HG02623 (cell line): Measurements from ENCODE around the gene PAOX.

Experiments
- ATAC-seq: cut with Tn5 transposase; IDR thresholded peaks from one replicate; pipeline ENCODE4 v1.9.1; 2021; ENCODE audit warnings: moderate library complexity; ENCODE audit not compliant: unreplicated experiment

PAOX gene

DNA sequence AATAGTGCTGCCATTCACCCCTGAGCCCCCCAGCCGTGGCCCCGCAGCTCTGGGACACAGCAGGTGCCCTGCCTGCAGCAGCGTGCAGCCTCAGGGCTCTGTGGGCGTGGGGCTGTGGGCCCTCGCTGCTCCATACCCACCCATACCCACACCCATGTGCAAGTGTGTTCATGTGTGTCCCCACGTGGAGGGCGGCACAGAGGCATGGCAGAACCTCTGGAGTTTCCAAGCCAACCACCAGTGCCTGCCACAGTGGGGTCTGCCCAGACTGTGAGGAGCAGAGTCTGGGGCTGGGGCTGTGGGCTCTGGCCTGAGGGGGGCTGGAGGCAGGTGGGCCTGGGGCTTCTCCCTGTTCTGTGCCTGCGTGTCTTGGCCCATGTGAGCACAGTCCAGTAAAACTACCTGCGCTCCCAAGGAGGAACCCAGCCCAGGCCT lies 29.5 kb upstream of the PAOX start:
- ATAC-seq, result no peak

DNA sequence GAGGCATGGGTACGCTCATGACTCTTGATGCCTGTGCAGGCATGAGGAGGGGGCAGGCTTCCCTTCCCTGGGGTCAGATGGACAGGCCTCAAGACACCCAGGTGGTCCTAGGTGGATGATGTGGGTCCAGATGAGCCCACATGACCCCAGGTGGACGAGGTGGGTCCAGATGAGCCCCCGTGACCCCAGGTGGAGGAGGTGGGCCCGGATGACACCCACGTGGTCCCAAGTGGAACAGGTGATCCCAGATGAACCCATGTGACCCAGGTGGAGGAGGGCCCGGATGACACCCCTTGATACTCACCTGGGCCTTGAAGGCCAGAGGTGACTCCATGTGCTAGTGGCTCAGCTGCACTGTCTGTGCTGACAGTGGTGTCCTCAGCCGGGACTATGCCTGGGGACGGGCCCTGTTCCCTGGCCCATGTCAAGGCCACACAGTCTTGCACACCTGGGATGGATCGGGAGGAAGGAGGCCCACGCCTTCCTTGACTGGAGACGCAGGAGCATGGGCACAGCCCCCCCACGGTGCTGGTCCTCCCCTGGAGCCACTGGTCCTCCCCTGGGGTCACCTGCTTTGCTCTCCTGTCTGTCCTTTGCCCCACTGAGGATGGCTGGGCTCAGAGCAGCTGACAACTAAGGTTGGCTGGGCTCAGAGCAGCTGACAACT lies 28.6 kb upstream of the PAOX start:
- no peak for ATAC-seq

DNA sequence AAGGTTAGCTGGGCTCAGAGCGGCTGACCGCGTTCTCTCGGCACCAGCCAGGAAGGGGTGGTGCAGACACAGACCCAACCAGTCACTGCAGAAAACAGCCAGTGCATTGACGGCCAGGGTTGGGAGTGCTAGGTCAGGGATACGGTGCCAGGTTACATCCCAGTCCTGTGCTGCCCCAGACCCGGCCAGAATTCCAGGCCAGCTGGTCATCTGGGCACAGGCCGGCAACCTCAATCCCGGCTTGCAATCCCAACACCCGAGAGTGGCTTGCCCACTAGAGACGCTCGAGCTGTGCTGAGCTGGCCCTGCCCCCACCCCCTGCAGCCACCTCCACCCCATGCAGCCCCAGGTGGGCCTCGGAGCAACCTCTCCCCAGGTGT lies 28.1 kb upstream of the PAOX start:
- no peak for ATAC-seq

DNA sequence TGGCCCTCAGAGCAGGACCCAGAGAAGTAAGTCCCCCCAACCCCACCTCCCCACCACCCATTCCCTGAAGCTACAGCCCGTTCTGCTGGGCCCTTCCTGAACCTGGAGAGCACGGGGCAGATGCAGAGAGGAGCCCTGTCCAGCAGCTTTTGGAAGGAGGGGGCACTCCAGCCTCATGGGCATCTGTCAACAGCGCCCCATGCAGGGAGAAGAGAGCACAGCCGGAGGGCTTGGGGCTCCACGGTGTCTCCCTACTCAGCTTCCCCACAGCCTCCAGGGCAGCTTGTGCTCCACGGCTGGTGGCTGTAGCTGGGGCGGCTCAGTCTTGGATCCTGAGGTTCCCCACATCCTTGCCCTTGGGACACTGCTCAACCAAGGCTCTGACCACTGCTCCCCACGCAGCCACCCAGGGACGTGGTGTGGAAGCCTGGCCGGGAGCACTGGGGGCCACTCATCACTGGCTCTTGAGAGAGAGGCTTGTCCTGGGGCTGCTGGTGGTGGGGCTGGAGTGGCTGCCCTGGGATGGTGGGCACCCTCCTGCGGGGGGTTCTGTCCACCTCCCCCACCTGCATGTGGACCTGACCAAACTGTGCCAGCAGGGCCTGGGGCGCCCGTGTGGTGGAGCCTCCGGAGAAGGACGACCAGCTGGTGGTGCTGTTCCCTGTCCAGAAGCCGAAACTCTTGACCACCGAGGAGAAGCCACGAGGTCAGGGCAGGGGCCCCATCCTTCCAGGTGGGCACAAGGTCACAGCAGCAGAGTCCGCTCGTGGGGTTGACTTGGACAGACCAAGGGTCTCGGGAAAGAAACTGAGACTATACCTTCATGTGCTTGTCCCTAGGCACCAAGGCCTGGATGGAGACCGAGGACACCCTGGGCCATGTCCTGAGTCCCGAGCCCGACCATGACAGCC lies 27.4 kb upstream of the PAOX start:
- no peak for ATAC-seq

DNA sequence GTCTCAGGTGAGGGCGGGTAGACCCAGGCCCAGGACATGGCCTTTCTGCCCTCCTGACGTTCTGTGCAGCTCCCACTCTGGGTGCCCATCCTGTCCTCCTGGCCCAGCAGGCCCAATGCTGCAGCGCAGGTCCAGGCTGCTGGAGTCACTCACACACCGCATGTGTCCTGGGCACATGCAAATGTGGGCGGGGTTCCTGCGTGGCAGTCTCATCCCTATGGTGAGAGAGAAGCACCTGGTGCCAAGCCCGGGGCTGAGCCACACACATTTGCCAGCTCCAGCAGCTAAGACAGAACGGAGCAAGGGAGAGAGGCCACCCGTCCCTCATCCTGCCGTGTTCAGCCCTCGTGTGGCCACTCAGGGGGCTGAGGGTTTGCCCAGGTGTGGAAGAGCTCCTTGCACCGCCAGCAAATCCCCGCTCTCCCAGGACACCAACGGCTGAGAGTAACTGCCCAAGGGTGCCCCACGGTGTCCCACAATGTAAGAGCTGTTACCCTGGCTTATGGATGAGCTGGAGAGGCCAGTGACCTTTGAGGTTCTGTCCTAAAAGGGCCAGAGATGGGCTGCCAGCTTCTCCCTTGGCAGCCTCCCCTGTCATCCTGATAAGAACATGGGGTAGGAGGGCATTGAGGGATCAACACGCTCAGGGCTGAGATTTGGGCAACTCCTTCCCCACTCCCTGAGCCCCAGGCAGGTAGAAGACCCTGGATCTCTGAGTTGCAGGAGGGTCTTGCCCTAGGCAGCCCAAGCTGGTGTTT lies 25.7 kb upstream of the PAOX start:
- ATAC-seq, result no peak

DNA sequence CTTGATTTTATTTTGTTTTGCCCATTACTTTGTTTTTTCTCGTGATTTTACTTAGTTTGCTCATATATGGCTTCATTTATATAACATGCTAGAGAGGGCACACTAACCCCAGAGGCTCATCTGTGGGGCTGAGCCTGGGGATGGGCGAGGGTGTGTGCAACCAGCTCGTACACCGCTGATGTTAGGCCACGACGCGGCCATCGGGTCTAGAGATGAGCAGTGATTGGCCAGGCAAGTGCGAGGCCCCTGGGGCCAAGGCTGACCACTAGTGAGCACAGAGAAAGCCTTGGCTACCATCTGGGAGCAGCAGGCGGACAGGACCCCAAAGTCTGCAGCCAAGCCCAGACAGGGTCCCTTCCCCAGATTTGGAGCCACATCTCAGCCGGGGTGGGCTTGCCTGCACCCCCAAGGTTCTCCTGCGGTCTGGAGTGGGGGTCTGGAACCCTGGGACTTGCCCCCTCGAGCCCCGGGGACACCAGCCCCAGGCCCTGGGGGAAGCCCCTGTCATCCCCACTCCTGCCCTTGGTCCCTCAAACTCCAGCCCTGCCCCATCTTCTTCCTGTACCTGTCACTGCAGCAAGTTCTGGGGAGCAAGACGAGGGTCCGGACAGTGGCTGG lies 25.0 kb upstream of the PAOX start:
- ATAC-seq, result no peak

DNA sequence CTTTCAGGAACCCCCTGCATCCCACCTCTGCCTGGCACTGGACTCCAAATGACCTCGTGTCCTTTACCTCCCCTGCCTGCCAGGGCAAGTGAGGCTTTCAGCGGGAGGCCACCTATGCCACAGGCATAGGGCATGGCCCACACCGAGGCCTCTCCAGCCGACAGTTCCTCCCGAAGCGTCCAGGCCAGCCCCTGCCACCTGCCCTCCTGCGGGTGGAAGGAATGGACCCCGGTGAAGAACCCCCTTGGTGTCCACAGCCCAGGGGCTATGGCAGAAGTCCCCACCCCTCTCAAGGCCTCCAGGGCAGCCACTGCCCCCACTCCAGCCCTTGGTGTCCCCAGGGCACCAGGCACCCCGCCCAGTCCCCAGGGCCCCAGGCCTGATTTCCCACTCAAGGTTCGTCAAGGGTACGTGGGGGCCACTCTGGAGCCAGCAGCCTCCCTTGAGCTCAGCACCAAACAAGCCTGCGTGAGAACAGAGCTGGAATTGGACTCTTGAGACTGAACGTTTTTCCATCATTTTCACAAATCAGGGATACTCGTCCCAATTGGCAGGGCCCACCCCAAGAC lies 24.3 kb upstream of the PAOX start:
- ATAC-seq, result no peak

DNA sequence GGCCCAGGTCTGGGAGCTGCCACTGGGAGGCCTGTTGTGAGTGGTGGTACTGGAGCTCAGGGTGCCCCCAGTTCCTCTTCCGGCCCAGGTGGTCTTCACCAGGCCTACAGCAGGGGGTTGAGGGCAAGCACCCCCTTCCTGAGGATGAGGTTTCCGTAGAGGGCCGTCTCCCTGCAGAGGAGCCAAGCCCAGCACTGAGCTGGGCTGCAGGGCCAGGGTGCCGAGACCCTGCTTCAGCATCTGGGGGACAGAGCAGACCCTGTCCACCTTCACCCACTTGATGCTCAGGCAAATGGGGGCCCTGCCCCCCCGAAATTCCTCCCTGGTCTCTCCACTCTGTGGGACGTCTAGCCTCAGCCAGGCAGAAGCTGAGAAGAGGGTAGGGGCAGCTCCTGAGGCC lies 23.8 kb upstream of the PAOX start:
- ATAC-seq, result no peak

DNA sequence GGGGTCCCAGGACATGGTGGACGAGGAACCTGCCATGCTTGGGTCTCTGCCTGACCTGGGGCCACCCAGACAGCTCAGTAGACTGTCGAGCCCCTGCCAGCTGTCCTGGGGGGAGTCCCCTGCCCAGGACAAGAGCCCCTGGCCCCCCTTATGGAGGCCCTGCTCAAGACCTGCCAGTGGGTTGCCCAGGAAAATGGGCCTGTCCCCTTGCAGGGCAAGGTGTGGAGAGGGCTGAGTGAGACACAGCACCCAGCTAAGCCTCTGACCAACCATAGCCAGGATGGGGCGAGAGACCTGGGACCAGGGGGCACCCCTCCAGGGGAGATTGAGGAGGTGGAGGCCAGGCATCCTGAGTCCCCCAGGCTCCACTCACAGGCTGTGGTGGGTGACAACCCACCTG lies 23.1 kb upstream of the PAOX start:
- ATAC-seq, result no peak

DNA sequence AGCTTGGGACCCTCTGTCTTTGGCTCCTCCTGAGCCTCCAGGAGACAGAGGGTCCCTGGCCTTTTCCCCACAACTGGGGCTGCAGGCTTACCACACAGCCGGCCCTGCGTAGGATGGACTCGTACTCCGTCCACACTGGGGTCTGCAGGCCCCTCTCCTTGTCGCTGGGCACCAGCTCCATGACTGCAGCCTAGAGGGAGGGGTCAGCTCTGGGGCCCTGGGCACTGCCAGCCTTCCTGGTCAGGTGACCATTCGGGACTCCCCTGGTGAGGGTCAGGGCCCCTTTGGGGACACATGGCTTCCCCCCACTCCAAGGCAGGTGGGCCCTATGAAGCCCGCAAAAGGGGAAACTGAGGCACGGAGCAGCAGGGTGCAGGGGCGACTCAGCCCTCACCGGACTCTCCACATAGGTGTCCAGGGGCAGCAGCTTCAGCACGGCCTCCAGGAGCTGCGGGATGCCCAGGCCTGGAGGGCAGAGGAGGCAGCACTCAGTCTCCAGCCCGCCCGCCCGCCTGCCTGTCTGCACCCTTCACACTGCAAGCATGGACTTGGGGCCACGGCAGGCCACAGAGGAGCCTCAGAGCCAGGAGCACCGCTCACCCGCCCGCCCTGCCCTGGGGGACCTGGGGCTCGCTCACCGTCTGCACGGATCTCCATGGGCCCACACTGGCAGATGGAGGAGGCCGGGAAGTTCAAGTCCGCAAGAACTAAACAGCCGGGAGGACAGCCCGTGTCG lies 22.3 kb upstream of the PAOX start:
- ATAC-seq, result no peak

DNA sequence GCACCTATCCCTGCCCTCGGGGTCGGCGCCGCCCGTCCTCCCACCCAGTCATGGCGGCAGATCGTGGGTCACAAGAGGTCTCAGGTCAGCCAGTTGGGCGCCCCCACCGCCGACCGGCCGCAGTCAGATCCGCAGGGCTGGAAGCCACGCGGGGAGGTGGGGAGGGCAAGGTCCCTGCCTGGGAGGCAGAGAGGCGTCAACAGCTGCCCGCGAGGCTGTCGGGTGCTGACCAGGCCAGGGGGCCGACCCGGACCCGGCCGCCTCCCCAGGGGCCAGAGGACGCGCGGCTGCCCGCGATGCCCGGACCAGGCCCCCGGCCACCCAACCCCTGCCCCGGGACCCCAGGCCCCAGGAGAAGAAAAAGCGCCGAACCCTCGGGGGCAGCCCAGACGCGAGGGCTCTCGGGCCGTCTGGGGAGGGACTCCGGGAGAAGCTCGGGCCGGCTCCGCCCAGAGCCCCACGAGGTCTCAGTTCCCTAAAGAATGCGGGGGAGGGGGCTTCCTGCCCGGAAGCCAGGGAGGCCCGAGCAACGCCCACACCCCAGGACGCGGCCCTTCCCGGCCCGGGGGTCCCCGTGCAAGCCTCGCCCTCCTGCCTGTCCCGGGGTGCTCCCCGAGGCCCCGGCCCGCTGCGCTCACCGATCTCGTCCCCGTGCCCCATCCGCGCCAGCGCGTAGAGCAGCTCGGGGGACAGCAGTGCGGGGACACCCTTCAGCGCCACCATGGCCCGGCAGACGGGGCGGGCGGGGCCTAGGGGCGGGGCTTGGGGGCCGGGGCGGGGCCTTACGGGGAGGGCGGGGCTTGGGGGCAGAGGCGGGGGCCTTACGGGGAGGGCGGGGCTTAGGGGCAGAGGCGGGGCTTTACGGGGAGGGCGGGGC lies 21.5 kb upstream of the PAOX start, which contains the start of gene FUOM:
FUOM (minus strand) TSS at position 735 of the 877 bp plus-strand sequence; CDS start at position 723, 12 bp downstream.
- ATAC-seq, result peak; percentile 63

DNA sequence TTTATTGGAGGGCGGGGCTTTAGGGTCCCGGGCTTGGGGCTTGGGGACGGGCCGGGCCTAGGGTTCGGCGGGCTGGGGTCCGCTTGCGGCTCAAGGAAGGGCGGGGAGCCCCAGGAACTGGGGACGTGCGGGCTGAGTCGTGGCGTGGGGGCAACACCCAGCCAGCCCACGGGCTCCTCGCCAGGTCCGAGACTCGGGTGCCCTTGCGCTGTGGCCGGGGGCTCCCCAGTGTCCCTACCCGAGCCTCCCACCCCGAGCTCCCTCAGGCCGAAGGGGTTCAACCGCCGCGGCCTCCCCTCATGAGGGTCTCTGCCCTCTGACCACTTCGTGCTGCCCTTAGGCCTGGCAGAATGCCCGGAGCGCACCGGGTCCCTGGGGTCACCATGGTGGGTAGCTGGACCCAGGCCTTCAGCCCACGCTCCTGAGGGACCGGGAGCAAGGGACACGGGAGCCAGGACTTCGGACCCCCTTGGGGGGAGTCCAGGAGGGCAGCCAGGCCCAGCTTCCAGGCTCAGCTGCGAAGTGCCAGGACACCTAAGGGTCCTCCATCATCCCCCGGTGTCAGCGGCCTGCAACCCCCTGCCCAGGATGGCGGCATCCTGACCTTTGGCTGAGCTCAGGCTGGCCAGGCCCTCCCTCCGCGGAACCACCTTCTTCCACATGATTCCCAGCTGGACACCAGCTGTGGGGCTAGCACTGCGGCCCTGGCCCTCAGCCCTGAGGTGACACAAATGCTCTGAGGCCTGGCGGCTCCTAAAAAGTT lies 20.7 kb upstream of the PAOX start:
- no peak for ATAC-seq

DNA sequence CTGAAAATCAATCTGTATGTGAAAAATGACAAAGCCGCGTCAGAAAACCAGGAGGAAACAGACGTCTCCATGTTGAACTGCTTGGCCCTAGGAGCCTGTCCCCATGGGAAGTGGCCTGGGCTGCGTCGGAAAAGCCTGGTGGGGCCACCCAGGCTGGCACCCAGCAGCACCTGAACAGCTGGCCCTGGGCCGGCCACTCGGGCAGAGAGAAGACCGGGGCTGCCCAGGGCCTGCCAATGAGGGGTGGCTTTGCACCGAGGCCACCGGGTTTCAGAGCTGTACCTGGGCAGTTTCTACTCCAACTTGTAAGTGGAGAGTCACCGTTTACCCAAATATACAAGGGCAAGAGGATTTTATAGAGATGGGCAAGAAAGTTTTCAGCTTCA lies 20.1 kb upstream of the PAOX start:
- ATAC-seq, result no peak

DNA sequence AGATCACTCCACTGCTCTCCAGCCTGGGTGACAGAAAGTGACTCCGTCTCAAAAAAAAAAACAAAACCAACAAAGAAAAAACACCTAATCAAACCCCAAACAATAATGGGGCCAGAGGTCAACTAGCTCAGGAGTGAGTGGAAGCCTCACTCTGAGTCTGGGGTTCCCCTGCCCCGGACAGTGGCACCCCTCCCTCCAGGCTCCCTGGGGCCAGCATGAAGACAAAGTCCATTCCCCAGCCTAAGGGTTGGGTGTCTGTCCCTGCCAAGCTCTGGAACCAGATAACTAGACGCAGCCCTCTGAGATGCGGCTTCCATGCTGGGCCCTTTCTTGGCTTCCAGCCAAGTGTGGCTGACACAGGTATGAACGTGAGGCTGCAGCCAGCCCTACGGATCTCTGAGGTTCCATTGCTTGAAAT lies 19.5 kb upstream of the PAOX start:
- no peak for ATAC-seq

DNA sequence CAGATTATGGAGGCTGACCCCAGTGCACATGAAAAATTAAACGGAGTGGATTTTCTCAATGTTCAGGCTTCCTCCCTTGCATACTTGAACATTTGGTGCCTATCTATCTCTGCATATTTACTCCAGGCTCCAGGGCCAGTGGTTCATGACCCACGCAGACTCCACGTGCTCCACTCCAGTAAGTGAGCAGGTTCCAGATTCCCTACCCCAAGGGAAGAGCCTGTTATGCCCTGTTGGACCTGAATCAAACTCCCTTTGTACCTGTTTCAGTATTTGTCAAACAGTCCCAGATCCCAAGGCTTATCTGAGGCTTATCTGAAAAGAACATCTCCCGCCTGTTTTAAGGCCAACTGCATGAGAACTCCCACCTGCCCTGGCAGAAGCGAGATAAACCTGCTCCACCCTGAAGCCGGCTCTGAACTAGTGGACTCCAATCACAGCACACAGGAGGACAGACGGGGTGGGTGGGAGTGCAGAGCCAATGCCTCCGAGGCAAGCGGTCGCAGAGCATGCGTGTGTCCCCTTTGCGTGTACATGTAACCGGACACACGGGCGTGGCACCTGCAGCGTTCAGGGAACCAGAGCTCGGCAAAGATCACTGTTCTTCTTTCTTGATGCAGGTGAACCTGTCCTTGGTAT lies 19.0 kb upstream of the PAOX start:
- ATAC-seq, result no peak

DNA sequence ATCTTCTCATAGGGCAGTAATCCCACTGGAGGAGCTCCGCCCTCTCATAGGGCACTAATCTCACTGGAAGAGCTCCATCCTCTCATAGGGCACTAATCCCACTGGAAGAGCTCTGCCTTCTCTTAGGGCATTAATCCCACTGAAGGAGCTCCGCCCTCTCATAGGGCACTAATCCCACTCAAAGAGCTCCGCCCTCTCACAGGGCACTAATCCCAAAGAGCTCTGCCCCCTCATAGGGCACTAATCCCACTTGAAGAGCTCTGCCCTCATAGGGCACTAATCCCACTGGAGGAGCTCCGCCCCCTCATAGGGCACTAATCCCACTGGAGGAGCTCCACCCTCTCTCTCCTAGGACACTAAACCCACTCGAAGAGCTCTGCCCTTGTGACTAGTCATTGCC lies 17.8 kb upstream of the PAOX start:
- ATAC-seq, result no peak

DNA sequence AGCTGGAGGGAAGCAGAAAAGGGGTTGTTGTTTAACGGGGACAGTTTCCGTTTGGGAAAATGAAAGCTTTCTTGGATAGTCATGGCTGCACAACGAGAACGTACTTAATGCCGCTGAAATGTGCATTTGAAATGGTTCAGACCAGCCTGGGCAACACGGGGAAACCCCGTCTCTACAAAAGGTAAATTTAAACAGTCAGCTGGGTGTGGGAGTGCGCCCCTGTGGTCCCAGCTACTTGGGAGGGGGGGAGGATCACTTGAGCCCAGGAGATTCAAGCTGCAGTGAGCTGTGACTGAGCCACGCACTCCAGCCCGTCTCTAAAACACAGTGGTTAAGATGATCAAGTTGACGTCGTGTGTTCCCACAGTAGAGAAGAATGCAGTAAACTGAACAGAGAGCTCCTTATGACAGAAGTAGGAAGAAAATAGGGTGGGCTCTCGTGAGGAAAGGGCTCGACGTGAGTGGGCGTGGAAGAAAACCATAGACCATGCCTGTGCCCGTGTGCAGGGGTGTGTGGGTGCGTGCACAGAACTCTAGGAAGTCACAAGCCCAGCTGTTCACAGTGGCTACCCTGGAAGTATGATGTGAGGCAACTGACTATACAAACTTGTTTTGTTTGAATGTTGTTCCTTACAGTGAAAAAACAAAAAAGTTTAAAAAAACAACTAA lies 17.2 kb upstream of the PAOX start:
- no peak for ATAC-seq
